Spleen (tissue), 7 donors: ENCODE measurements around the gene TJP1.

Experiments used
- CTCF ChIP-seq, 11 experiments: fragments of 200-600 bp in 7 of 11; fragments of 450-650 bp in 4 of 11; sonication (generic) in 4 of 11; IDR thresholded peaks in 8 of 11; conservative IDR thresholded peaks in 3 of 11; 1 replicate in 7 of 11; 2 replicates in 4 of 11; pipeline versions ENCODE4 v1.4.0 to v1.8.0; 2016 to 2021; ENCODE audit warnings: antibody characterized with exemption in 11 of 11, inconsistent platforms in 4 of 11, mild to moderate bottlenecking in 1 of 11
- POLR2A ChIP-seq, 3 donors: fragments of 450-650 bp; IDR thresholded peaks; one replicate each; pipeline ENCODE4 v1.5.1; 2017; ENCODE audit warnings: antibody characterized with exemption in 3 of 3, mild to moderate bottlenecking in 1 of 3
- POLR2AphosphoS5 ChIP-seq, 3 donors: sonication (generic); formaldehyde crosslinking; IDR thresholded peaks; one replicate each; pipeline ENCODE4 v1.5.1; 2017; ENCODE audit warnings: antibody characterized with exemption in 3 of 3
- donor health status: DM: no; HTN: no; CAD: no; lungs with moderate emphysema.
- donor health status: DM: no; HTN: no; CAD: no.
- donor health status: DM: no; HTN: no; CAD: no.

GRCh38 chr15:29669823-29670222 is 152.4 kb downstream of the TJP1 start:
- TF ChIP-seq POLR2AphosphoS5 (IDR thresholded peaks at IDR 0.05) (no peak), CTCF (IDR thresholded peaks at IDR 0.05 in 8 of 11, conservative IDR thresholded peaks at IDR 0.05 in 3 of 11) (no peak), POLR2A (IDR thresholded peaks at IDR 0.05) (no peak)
